PC-9 (cell line): ENCODE measurements around the gene VILL. TPM values are rescaled to one million over a fixed set of nuclear protein-coding genes. Genes with fewer than 3 reads are reported as not detected.

Experiments used
- BruUV-seq: library from RNA; stranded (reverse); fragments of 400-500 nt; replicated peaks from 2 replicates; lab custom pipeline; 2021; lab: Mats Ljungman, UMichigan
- CTCF ChIA-PET: fragments of 300-600 bp; sonication (Branson Sonifier 250); formaldehyde crosslinking; loops from one replicate; lab custom pipeline; 2022; ENCODE audit warnings: antibody characterized with exemption; lab: Charles Lee
- POLR2A ChIA-PET: fragments of 300-600 bp; sonication (Branson Sonifier 250); formaldehyde crosslinking; loops from one replicate; lab custom pipeline; 2022; ENCODE audit warnings: antibody characterized with exemption; ENCODE audit not compliant: unreplicated experiment; lab: Charles Lee
- DNase-seq, 2 experiments: peaks; one replicate each; pipeline versions ENCODE4 v3.0.0 to v3.0.0-alpha.2; 2015 to 2022; ENCODE audit warnings: mixed read lengths in 1 of 2
- H2AFZ ChIP-seq: fragments of 200-600 bp; sonication (generic); 2 replicates; pipeline ENCODE4 v1.8.1; 2017; ENCODE audit warnings: antibody characterized with exemption
- H3F3A ChIP-seq: fragments of 200-600 bp; sonication (generic); 2 replicates; pipeline ENCODE4 v1.8.1; 2017; ENCODE audit warnings: antibody characterized with exemption, mild to moderate bottlenecking, low read depth; ENCODE audit not compliant: insufficient read depth
- H3K27ac ChIP-seq: fragments of 200-600 bp; sonication (generic); 2 replicates; pipeline ENCODE4 v1.6.1; 2016; ENCODE audit warnings: mixed run types
- H3K27me3 ChIP-seq: fragments of 200-600 bp; sonication (generic); 2 replicates; pipeline ENCODE4 v1.6.1; 2016; ENCODE audit warnings: low read depth, mixed run types; ENCODE audit not compliant: insufficient read depth
- H3K36me3 ChIP-seq: fragments of 200-600 bp; sonication (generic); 2 replicates; pipeline ENCODE4 v1.6.1; 2016; ENCODE audit warnings: low read depth, mixed run types
- H3K4me1 ChIP-seq: fragments of 200-600 bp; sonication (generic); replicated peaks from 2 replicates; pipeline ENCODE4 v1.6.1; 2016; ENCODE audit warnings: mixed run types; ENCODE audit not compliant: insufficient read depth
- H3K4me2 ChIP-seq: fragments of 200-600 bp; sonication (generic); 2 replicates; pipeline ENCODE4 v1.6.1; 2017; ENCODE audit warnings: mixed run types
- H3K4me3 ChIP-seq: fragments of 200-600 bp; sonication (generic); 2 replicates; pipeline ENCODE4 v1.6.1; 2016; ENCODE audit warnings: mixed run types
- H3K79me2 ChIP-seq: fragments of 200-600 bp; sonication (generic); 2 replicates; pipeline ENCODE4 v1.6.1; 2017; ENCODE audit warnings: low read depth, mixed run types
- H3K9me2 ChIP-seq: fragments of 200-600 bp; sonication (generic); 2 replicates; pipeline ENCODE4 v1.8.1; 2017; ENCODE audit warnings: mild to moderate bottlenecking; ENCODE audit not compliant: insufficient read depth
- H3K9me3 ChIP-seq: fragments of 200-600 bp; sonication (generic); 2 replicates; pipeline ENCODE4 v1.8.1; 2016; ENCODE audit warnings: low read depth; ENCODE audit not compliant: insufficient read depth
- H4K20me1 ChIP-seq: fragments of 200-600 bp; sonication (generic); 2 replicates; pipeline ENCODE4 v1.8.1; 2017; ENCODE audit not compliant: insufficient read depth
- CTCF ChIP-seq: fragments of 200-600 bp; sonication (generic); conservative IDR thresholded peaks from 2 replicates; pipeline ENCODE4 v1.6.1; 2017; ENCODE audit warnings: mixed run types, antibody characterized with exemption, mild to moderate bottlenecking, moderate library complexity
- EZH2 ChIP-seq: fragments of 200-600 bp; sonication (generic); IDR thresholded peaks from 2 replicates; pipeline ENCODE4 v1.8.0; 2017; ENCODE audit warnings: antibody characterized with exemption, low read depth
- intact Hi-C: fragments of 100-400 bp; cut with micrococcal nuclease; formaldehyde crosslinking; loops from one replicate; pipeline ENCODE4 v1.10.0; 2022; ENCODE audit not compliant: unreplicated experiment
- total RNA-seq: library from RNA; stranded (reverse); gene quantifications from 2 replicates; pipeline ENCODE4 v1.2.3, GENCODE V29; 2021

VILL gene
- total RNA-seq, 1 experiment from 2014 or later, result 14.7 TPM

GRCh38 chr3:37997791-37998370 lies 7.3 kb downstream of the VILL start:
- Histone ChIP-seq H3K9me3 (no peaks in the 10 kb centered on the region), H2AFZ (no peak overlapping the region), H3K27me3 (no peaks in the 10 kb centered on the region), H3K36me3 (no peaks in the 10 kb centered on the region), H4K20me1 (no peaks in the 10 kb centered on the region), H3K4me1 (peaks cover 21% of the 10 kb centered on the region), H3K79me2 (no peaks in the 10 kb centered on the region), H3K4me3 (no peak overlapping the region), H3K27ac (no peak overlapping the region), H3K4me2 (no peak overlapping the region), H3K9me2 (no peaks in the 10 kb centered on the region), H3F3A (peaks cover 20% of the 10 kb centered on the region; the same call in 1 of the 2 replicates)
- ChIA-PET POLR2A (no interaction called here), CTCF (no interaction called here)
- TF ChIP-seq CTCF (no peak), EZH2 (no peak)
- BruUV-seq, result no TSS peak
- intact Hi-C loops, result loop anchor here (1.0 to 2.0 kb wide), 2 partner anchors 23 to 143 kb away; no protein-coding TSS in a partner anchor
- no peak for DNase-seq

DNA sequence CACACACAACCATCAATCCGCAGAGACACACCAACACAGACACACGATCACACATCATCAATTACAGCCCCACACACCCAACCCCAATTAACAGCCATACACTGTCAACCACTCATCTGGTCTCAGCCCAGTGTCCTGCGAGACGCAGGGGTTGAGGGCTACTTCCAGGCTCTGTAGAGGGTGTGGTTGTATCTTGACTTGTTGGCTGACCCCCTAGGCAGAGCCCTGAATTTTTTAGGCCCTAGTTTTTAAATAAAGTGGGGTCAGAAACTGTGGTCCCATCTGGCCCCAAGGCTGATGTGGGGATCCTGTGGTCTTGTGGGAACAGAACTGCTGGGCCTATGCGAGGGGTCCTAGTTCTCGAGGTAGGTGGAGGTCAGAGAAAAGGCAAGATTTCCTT lies 9.2 kb downstream of the VILL start:
- no TSS peak for BruUV-seq
- no peaks in the 10 kb centered on the region for H3K27me3 ChIP-seq
- no peak overlapping the region for H3K4me3 ChIP-seq
- H4K20me1 ChIP-seq, result no peaks in the 10 kb centered on the region
- peaks cover 10% of the 10 kb centered on the region; the same call in 1 of the 2 replicates for H3F3A ChIP-seq
- ChIA-PET POLR2A (no interaction called here), CTCF (no interaction called here)
- H2AFZ ChIP-seq, result no peak overlapping the region
- no peak for DNase-seq
- no peak overlapping the region for H3K27ac ChIP-seq
- H3K4me2 ChIP-seq, result no peak overlapping the region
- intact Hi-C loops, result loop anchor here (5.0 to 10.0 kb wide), 3 partner anchors 137 to 657 kb away; partner anchors contain the start of genes ACAA1, MYD88 and XYLB
- H3K9me2 ChIP-seq, result no peaks in the 10 kb centered on the region
- peaks cover 7% of the 10 kb centered on the region; the same call in 1 of the 2 replicates for H3K4me1 ChIP-seq
- TF ChIP-seq EZH2 (no peak), CTCF (no peak)
- H3K36me3 ChIP-seq, result no peaks in the 10 kb centered on the region
- H3K9me3 ChIP-seq, result no peaks in the 10 kb centered on the region
- no peaks in the 10 kb centered on the region for H3K79me2 ChIP-seq

GRCh38 chr3:38000242-38000916 lies 9.8 kb downstream of the VILL start:
- POLR2A ChIA-PET, result no interaction called here
- Histone ChIP-seq H3K79me2 (no peaks in the 10 kb centered on the region), H4K20me1 (no peaks in the 10 kb centered on the region), H3K9me3 (no peaks in the 10 kb centered on the region), H3K36me3 (no peaks in the 10 kb centered on the region), H3K27ac (no peak overlapping the region), H3F3A (peaks cover 9% of the 10 kb centered on the region; the same call in 1 of the 2 replicates), H3K4me2 (no peak overlapping the region), H3K27me3 (no peaks in the 10 kb centered on the region), H3K4me3 (no peak overlapping the region), H3K9me2 (no peaks in the 10 kb centered on the region), H2AFZ (no peak overlapping the region), H3K4me1 (peaks cover 7% of the 10 kb centered on the region; the same call in 1 of the 2 replicates)
- no peak for DNase-seq
- no TSS peak for BruUV-seq
- CTCF ChIA-PET, result interaction anchor here (0.5 to 1.6 kb wide), 4 partner anchors 19 to 973 kb away, joined by 3 to 7 read pairs (median 5); no protein-coding TSS in a partner anchor
- intact Hi-C loops, result loop anchor here (5.0 to 10.0 kb wide), 3 partner anchors 137 to 657 kb away; partner anchors contain the start of genes ACAA1, MYD88 and XYLB
- TF ChIP-seq EZH2 (no peak), CTCF (no peak)
